ENCODE data around the gene CLIP4.

The CLIP4 gene

GRCh38 chr2:29104688-29105087 lies 10.5 kb upstream of the CLIP4 start:
- no peak overlapping the region for H3K4me3 ChIP-seq (ENCODE audit: low read depth, low read length, poor library complexity, severe bottlenecking)
- H3K27me3 ChIP-seq (ENCODE audit: insufficient read depth, low read length) = no peaks in the 10 kb centered on the region
- H3K36me3 ChIP-seq (ENCODE audit: insufficient read depth, low read length) = no peaks in the 10 kb centered on the region
- H3K9ac ChIP-seq (ENCODE audit: low read length) = no peak overlapping the region
- no peaks in the 10 kb centered on the region for H3F3A ChIP-seq (ENCODE audit: insufficient read depth, low read length)
- H3K9me2 ChIP-seq (ENCODE audit: low read depth, low read length) = no peaks in the 10 kb centered on the region; the same call in 1 of the 2 replicates
- TF ChIP-seq CTCF (IDR thresholded peaks at IDR 0.05; ENCODE audit: low read length) = no peak
- no peak overlapping the region for H3K27ac ChIP-seq (ENCODE audit: low read depth, low read length, poor library complexity, severe bottlenecking)
- H2AFZ ChIP-seq (ENCODE audit: low read length) = no peak overlapping the region
- H3K4me1 ChIP-seq (ENCODE audit: insufficient read depth, low read length, severe bottlenecking) = no peaks in the 10 kb centered on the region
- no peak overlapping the region for H3K4me2 ChIP-seq (ENCODE audit: low read length)
- no peaks in the 10 kb centered on the region for H3K79me2 ChIP-seq (ENCODE audit: insufficient read depth, low read length)
- no peaks in the 10 kb centered on the region for H3K9me3 ChIP-seq (ENCODE audit: low read length)
- no peaks in the 10 kb centered on the region for H4K20me1 ChIP-seq (ENCODE audit: insufficient read depth, low read length)

- Histone ChIP-seq H3K27ac (ENCODE audit: low read depth, low read length, poor library complexity, severe bottlenecking) (no peak overlapping the region), H3K4me1 (ENCODE audit: insufficient read depth, low read length, severe bottlenecking) (no peaks in the 10 kb centered on the region), H3K4me2 (ENCODE audit: low read length) (no peak overlapping the region), H3F3A (ENCODE audit: insufficient read depth, low read length) (no peaks in the 10 kb centered on the region), H3K36me3 (ENCODE audit: insufficient read depth, low read length) (no peaks in the 10 kb centered on the region), H3K9ac (ENCODE audit: low read length) (no peak overlapping the region), H3K9me2 (ENCODE audit: low read depth, low read length) (no peaks in the 10 kb centered on the region), H2AFZ (ENCODE audit: low read length) (no peak overlapping the region), H3K27me3 (ENCODE audit: insufficient read depth, low read length) (no peaks in the 10 kb centered on the region), H4K20me1 (ENCODE audit: insufficient read depth, low read length) (no peaks in the 10 kb centered on the region), H3K4me3 (ENCODE audit: low read depth, low read length, poor library complexity, severe bottlenecking) (no peak overlapping the region), H3K9me3 (ENCODE audit: low read length) (no peaks in the 10 kb centered on the region), H3K79me2 (ENCODE audit: insufficient read depth, low read length) (no peaks in the 10 kb centered on the region)
- no peak for TF ChIP-seq EZH2 (IDR thresholded peaks at IDR 0.05; ENCODE audit: borderline replicate concordance, low read length)
- no peak for TF ChIP-seq CTCF (IDR thresholded peaks at IDR 0.05; ENCODE audit: low read length)
Measured at GRCh38 chr2:29105375-29105774, 9.8 kb upstream of the CLIP4 start.

- no peaks in the 10 kb centered on the region for H3F3A ChIP-seq (ENCODE audit: insufficient read depth, low read length)
- H3K9me3 ChIP-seq (ENCODE audit: low read length) = no peaks in the 10 kb centered on the region
- H3K79me2 ChIP-seq (ENCODE audit: insufficient read depth, low read length) = no peaks in the 10 kb centered on the region
- H3K4me2 ChIP-seq (ENCODE audit: low read length) = no peak overlapping the region
- H3K4me1 ChIP-seq (ENCODE audit: insufficient read depth, low read length, severe bottlenecking) = no peaks in the 10 kb centered on the region
- no peak overlapping the region for H2AFZ ChIP-seq (ENCODE audit: low read length)
- H3K27ac ChIP-seq (ENCODE audit: low read depth, low read length, poor library complexity, severe bottlenecking) = no peak overlapping the region
- H4K20me1 ChIP-seq (ENCODE audit: insufficient read depth, low read length) = no peaks in the 10 kb centered on the region
- no peak overlapping the region for H3K9ac ChIP-seq (ENCODE audit: low read length)
- TF ChIP-seq EZH2 (IDR thresholded peaks at IDR 0.05; ENCODE audit: borderline replicate concordance, low read length) (no peak), CTCF (IDR thresholded peaks at IDR 0.05; ENCODE audit: low read length) (no peak)
- no peaks in the 10 kb centered on the region for H3K27me3 ChIP-seq (ENCODE audit: insufficient read depth, low read length)
- H3K4me3 ChIP-seq (ENCODE audit: low read depth, low read length, poor library complexity, severe bottlenecking) = no peak overlapping the region
- no peaks in the 10 kb centered on the region for H3K9me2 ChIP-seq (ENCODE audit: low read depth, low read length)
- no peaks in the 10 kb centered on the region for H3K36me3 ChIP-seq (ENCODE audit: insufficient read depth, low read length)
Measured at GRCh38 chr2:29106256-29106655, 9.0 kb upstream of the CLIP4 start.
